A673 (cell line): Measurements from ENCODE around the gene SLC4A7.

Experiments
- EZH2 ChIP-seq: fragments of 200-600 bp; sonication (generic); IDR thresholded peaks from 2 replicates; pipeline ENCODE4 v1.6.1; 2017; ENCODE audit warnings: borderline replicate concordance, low read depth, mild to moderate bottlenecking, mixed read lengths, antibody characterized with exemption, low read length; ENCODE audit not compliant: poor library complexity, severe bottlenecking
- TF ChIP-seq, protein P1 (sequence below): fragments of 300-800, 200-600 bp; sonication (generic); conservative IDR thresholded peaks from 2 replicates; pipeline ENCODE4 v1.5.1; 2017; ENCODE audit warnings: low read depth, mild to moderate bottlenecking, antibody characterized with exemption, low read length, moderate library complexity, mixed read lengths

DNA sequence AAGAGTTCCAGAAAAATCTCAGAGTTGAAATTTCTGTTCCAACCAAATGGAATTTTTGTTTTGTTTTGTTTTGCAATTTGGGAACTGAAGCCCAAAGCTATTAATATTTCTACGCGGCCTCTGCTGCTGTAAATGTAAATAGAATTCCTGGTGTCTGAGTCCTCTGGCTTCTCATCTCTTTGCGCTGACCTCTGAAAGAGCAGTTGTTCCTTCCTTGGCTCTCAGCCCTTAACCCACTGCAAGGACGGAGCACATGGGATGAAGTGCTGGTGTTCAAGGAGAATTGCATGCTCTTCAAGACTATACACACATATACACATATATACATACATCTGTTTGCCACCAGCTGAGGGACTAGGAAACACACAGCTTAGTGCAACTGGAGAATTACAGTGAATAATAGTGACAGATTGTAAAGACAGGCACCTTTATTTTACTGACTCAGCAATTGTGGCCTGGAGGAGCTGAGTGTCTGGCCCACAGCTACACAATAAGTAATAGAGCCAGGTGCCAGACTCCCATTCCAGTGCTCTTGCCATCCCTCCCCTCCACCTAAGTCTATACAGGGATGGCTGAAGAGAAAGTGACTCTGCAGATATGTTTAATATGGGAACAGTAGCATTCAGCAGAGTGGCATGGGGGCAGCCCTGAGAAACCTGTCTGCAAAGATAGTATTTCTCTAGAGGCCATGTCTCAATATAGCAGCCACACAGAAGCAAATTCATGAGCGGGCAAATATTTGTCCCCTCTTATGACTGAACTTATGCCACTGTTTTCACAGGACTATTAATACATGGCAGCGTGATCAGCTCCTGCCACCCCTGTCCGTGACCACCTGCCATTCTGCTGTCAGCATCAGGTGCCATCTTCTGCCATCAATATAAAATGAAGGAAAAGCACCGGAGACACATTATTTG, 157.3 kb downstream of the SLC4A7 start:
- TF ChIP-seq EZH2 = no peak
- TF ChIP-seq, protein P1, sequence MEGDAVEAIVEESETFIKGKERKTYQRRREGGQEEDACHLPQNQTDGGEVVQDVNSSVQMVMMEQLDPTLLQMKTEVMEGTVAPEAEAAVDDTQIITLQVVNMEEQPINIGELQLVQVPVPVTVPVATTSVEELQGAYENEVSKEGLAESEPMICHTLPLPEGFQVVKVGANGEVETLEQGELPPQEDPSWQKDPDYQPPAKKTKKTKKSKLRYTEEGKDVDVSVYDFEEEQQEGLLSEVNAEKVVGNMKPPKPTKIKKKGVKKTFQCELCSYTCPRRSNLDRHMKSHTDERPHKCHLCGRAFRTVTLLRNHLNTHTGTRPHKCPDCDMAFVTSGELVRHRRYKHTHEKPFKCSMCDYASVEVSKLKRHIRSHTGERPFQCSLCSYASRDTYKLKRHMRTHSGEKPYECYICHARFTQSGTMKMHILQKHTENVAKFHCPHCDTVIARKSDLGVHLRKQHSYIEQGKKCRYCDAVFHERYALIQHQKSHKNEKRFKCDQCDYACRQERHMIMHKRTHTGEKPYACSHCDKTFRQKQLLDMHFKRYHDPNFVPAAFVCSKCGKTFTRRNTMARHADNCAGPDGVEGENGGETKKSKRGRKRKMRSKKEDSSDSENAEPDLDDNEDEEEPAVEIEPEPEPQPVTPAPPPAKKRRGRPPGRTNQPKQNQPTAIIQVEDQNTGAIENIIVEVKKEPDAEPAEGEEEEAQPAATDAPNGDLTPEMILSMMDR = no peak
